Measurements from ENCODE around the gene VEZT.

DNA sequence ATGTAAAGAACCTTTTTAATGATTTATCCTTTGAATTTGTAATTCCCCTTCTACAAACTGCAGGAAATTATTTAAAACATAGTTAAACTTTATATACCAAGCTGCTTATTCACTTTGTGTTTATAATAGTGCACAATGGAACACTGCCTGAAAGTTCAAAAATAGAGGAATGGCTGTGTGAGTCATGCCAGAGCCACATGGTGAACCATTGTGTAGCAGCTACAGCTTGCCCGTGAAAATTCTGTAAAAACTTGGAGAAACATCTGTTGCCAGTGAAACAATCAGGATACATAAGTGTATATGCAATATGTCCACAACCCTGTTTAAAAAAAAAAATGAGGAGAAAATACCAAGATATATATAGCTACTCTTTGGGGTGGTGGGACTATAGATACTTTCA is 59.5 kb downstream of the VEZT start:
- TF ChIP-seq, protein P1, sequence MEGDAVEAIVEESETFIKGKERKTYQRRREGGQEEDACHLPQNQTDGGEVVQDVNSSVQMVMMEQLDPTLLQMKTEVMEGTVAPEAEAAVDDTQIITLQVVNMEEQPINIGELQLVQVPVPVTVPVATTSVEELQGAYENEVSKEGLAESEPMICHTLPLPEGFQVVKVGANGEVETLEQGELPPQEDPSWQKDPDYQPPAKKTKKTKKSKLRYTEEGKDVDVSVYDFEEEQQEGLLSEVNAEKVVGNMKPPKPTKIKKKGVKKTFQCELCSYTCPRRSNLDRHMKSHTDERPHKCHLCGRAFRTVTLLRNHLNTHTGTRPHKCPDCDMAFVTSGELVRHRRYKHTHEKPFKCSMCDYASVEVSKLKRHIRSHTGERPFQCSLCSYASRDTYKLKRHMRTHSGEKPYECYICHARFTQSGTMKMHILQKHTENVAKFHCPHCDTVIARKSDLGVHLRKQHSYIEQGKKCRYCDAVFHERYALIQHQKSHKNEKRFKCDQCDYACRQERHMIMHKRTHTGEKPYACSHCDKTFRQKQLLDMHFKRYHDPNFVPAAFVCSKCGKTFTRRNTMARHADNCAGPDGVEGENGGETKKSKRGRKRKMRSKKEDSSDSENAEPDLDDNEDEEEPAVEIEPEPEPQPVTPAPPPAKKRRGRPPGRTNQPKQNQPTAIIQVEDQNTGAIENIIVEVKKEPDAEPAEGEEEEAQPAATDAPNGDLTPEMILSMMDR (conservative IDR thresholded peaks at IDR 0.05; ENCODE audit: low read length) = no peak
- no peak for TF ChIP-seq EZH2phosphoT487 (IDR thresholded peaks at IDR 0.05; ENCODE audit: borderline replicate concordance, low read depth, low read length)

Data from OCI-LY7 (cell line).